A673 (cell line): ENCODE results near the gene LDOC1. TPM values are rescaled to one million over a fixed set of nuclear protein-coding genes. Genes with fewer than 3 reads are reported as not detected.
"Not testable (repeated sequence)": the region's sequence is repeated elsewhere in the genome, so short reads cannot be mapped to it uniquely, and the experiment has no call there.

Experiments
- BruUV-seq: library from RNA; stranded (reverse); fragments of 400-500 nt; replicated peaks from 2 replicates; lab custom pipeline; 2021; lab: Mats Ljungman, UMichigan
- CTCF ChIA-PET: fragments of 300-600 bp; sonication (Branson Sonifier 250); formaldehyde crosslinking; loops from one replicate; lab custom pipeline; 2022; ENCODE audit warnings: antibody characterized with exemption; lab: Charles Lee
- POLR2A ChIA-PET: fragments of 300-600 bp; sonication (Branson Sonifier 250); formaldehyde crosslinking; loops from one replicate; lab custom pipeline; 2022; ENCODE audit warnings: antibody characterized with exemption; ENCODE audit not compliant: low non-redundant PET; lab: Charles Lee
- DNase-seq: peaks from one replicate; pipeline ENCODE4 v3.0.0-alpha.2; 2015; ENCODE audit warnings: low spot score
- H3K27ac ChIP-seq: fragments of 200-600 bp; sonication (generic); 2 replicates; pipeline ENCODE4 v1.5.1; 2016; ENCODE audit warnings: mixed run types, low read depth, mild to moderate bottlenecking, mixed read lengths, antibody characterized with exemption, low read length; ENCODE audit not compliant: poor library complexity, severe bottlenecking
- H3K27me3 ChIP-seq: fragments of 200-600 bp; sonication (generic); replicated peaks from 2 replicates; pipeline ENCODE4 v1.6.1; 2017; ENCODE audit warnings: mixed run types, low read depth, mild to moderate bottlenecking, mixed read lengths, antibody characterized with exemption, low read length; ENCODE audit not compliant: insufficient read depth, poor library complexity
- H3K36me3 ChIP-seq: fragments of 200-600 bp; sonication (generic); 2 replicates; pipeline ENCODE4 v1.6.1; 2016; ENCODE audit warnings: mixed run types, mild to moderate bottlenecking, mixed read lengths, antibody characterized with exemption, low read length; ENCODE audit not compliant: insufficient read depth, poor library complexity, severe bottlenecking
- H3K4me1 ChIP-seq: fragments of 200-600 bp; sonication (generic); 2 replicates; pipeline ENCODE4 v1.6.1; 2017; ENCODE audit warnings: mixed run types, mild to moderate bottlenecking, mixed read lengths, antibody characterized with exemption, low read length; ENCODE audit not compliant: insufficient read depth, poor library complexity, severe bottlenecking
- H3K4me3 ChIP-seq: fragments of 200-600 bp; sonication (generic); 2 replicates; pipeline ENCODE4 v1.5.1; 2016; ENCODE audit warnings: low read depth, mixed run types, mild to moderate bottlenecking, mixed read lengths, low read length; ENCODE audit not compliant: poor library complexity, severe bottlenecking
- H3K9me3 ChIP-seq: fragments of 200-600 bp; sonication (generic); 2 replicates; pipeline ENCODE4 v1.6.1; 2016; ENCODE audit warnings: mixed run types, low read depth, mild to moderate bottlenecking, mixed read lengths, antibody characterized with exemption, low read length; ENCODE audit not compliant: poor library complexity, severe bottlenecking
- EZH2 ChIP-seq: fragments of 200-600 bp; sonication (generic); IDR thresholded peaks from 2 replicates; pipeline ENCODE4 v1.6.1; 2017; ENCODE audit warnings: borderline replicate concordance, low read depth, mild to moderate bottlenecking, mixed read lengths, antibody characterized with exemption, low read length; ENCODE audit not compliant: poor library complexity, severe bottlenecking
- intact Hi-C: fragments of 100-400 bp; cut with micrococcal nuclease; formaldehyde crosslinking; loops from one replicate; pipeline ENCODE4 v1.10.0; 2022; ENCODE audit not compliant: unreplicated experiment
- total RNA-seq: library from RNA; stranded (reverse); gene quantifications from 2 replicates; pipeline ENCODE4 v1.2.3, GENCODE V29; 2021
- TF ChIP-seq, protein P1 (sequence below): fragments of 300-800, 200-600 bp; sonication (generic); conservative IDR thresholded peaks from 2 replicates; pipeline ENCODE4 v1.5.1; 2017; ENCODE audit warnings: low read depth, mild to moderate bottlenecking, antibody characterized with exemption, low read length, moderate library complexity, mixed read lengths

LDOC1 gene
- total RNA-seq, 1 experiment from 2014 or later: not detected

DNA sequence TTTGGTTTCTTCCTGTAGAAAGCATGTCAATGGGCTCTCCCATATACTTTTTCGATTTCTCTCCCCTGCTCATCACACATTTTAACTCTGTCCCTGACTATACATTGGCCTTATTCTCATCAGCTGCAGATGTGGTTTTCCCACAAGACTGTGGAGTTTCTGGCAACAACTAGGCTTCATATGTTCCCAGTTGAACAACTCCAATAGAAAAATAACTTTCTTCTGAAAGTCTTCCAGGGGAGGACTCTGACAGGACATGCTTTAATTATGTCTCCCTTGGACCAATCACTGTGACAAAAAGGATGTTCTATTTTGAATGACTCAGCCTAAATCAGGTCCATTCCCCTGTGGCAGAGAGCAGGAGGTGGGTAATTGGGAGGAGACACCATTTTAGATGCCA, 37.3 kb upstream of the LDOC1 start:
- Histone ChIP-seq H3K4me3 (no peak overlapping the region), H3K4me1 (no peaks in the 10 kb centered on the region), H3K36me3 (no peaks in the 10 kb centered on the region), H3K27ac (no peak overlapping the region), H3K9me3 (no peaks in the 10 kb centered on the region), H3K27me3 (no peaks in the 10 kb centered on the region)
- intact Hi-C loops: no loop called here
- ChIA-PET CTCF (no interaction called here), POLR2A (no interaction called here)
- BruUV-seq: no TSS peak
- TF ChIP-seq, protein P1, sequence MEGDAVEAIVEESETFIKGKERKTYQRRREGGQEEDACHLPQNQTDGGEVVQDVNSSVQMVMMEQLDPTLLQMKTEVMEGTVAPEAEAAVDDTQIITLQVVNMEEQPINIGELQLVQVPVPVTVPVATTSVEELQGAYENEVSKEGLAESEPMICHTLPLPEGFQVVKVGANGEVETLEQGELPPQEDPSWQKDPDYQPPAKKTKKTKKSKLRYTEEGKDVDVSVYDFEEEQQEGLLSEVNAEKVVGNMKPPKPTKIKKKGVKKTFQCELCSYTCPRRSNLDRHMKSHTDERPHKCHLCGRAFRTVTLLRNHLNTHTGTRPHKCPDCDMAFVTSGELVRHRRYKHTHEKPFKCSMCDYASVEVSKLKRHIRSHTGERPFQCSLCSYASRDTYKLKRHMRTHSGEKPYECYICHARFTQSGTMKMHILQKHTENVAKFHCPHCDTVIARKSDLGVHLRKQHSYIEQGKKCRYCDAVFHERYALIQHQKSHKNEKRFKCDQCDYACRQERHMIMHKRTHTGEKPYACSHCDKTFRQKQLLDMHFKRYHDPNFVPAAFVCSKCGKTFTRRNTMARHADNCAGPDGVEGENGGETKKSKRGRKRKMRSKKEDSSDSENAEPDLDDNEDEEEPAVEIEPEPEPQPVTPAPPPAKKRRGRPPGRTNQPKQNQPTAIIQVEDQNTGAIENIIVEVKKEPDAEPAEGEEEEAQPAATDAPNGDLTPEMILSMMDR: no peak
- TF ChIP-seq EZH2: no peak
- no peak for DNase-seq

DNA sequence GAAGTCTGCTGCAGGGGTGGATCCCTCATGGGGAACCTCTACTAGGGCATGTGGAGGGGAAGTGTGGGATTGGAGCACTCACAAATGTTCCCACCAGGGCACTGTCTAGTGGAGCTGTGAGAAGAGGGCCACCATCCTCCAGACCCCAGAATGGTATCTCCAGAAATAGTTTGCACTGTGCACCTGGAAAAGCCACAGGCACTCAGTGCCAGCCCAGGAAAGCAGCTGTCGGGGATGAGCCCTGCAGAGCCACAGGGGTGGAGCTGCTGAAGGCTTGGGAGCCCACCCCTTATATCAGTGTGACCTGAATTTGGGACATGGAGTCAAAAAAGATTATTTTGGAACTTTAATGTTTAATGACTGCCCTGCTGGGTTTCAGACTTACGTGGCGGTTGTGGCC, 25.0 kb upstream of the LDOC1 start:
- H3K4me1 ChIP-seq: no peaks in the 10 kb centered on the region
- CTCF ChIA-PET: no interaction called here
- intact Hi-C loops: no loop called here
- no peaks in the 10 kb centered on the region for H3K36me3 ChIP-seq
- no peak overlapping the region for H3K27ac ChIP-seq
- POLR2A ChIA-PET: no interaction called here
- no peak overlapping the region for H3K4me3 ChIP-seq
- no peaks in the 10 kb centered on the region for H3K27me3 ChIP-seq
- no peak for DNase-seq
- TF ChIP-seq, protein P1: no peak
- no peak for TF ChIP-seq EZH2
- no TSS peak for BruUV-seq
- H3K9me3 ChIP-seq: peaks cover 5% of the 10 kb centered on the region

- H3K27ac ChIP-seq, H3K36me3 ChIP-seq, H3K27me3 ChIP-seq, CTCF ChIA-PET, DNase-seq, H3K4me1 ChIP-seq, intact Hi-C loops, BruUV-seq, H3K9me3 ChIP-seq, POLR2A ChIA-PET, H3K4me3 ChIP-seq: not testable (repeated sequence)
Measured at GRCh38 chrX:141188573-141188972, 11.6 kb upstream of the LDOC1 start.

DNA sequence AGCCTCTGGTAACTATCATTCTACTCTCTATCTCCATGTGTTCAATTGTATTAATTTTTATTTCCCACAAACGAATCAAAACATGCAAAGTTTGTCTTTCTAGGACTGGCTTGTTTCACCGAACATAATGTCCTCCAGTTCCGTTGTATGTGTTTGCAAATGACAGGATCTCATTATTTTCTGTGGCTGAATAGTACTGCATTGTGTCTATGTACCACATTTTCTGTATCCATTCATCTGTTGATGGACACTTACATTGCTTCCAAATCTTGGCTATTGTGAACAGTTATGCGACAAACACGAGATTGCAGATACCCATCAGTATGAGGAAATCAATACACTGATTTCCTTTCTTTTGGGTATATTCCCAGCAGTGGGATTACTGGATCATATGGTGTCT, 8.4 kb upstream of the LDOC1 start:
- BruUV-seq: no TSS peak
- Histone ChIP-seq H3K4me1 (no peaks in the 10 kb centered on the region), H3K27me3 (no peaks in the 10 kb centered on the region), H3K9me3 (no peaks in the 10 kb centered on the region), H3K36me3 (no peaks in the 10 kb centered on the region), H3K4me3 (no peak overlapping the region), H3K27ac (no peak overlapping the region)
- intact Hi-C loops: no loop called here
- ChIA-PET CTCF (no interaction called here), POLR2A (no interaction called here)
- no peak for DNase-seq
- TF ChIP-seq, protein P1: no peak
- TF ChIP-seq EZH2: no peak
